Fibroblast of lung (primary cell): ENCODE measurements around the gene LIPT2. TPM values are rescaled to one million over a fixed set of nuclear protein-coding genes. Genes with fewer than 3 reads are reported as not detected.

Source experiments
- DNase-seq, 2 donors: peaks; one replicate each; pipeline versions ENCODE4 v3.0.0 to v3.0.0-alpha.2; 2010; ENCODE audit warnings: low read depth in 2 of 2
- H2AFZ ChIP-seq: 2 replicates; pipeline ENCODE4 v1.5.1; 2012; ENCODE audit warnings: low read length, control low read depth, inconsistent platforms
- H3K27ac ChIP-seq: 2 replicates; pipeline ENCODE4 v1.5.1; 2011; ENCODE audit warnings: low read length, control low read depth; ENCODE audit not compliant: insufficient read depth
- H3K27me3 ChIP-seq: 2 replicates; pipeline ENCODE4 v1.5.1; 2011; ENCODE audit warnings: mild to moderate bottlenecking, low read length; ENCODE audit not compliant: control insufficient read depth, insufficient read depth
- H3K36me3 ChIP-seq: 2 replicates; pipeline ENCODE4 v1.5.1; 2011; ENCODE audit warnings: low read length; ENCODE audit not compliant: control insufficient read depth, insufficient read depth
- H3K4me1 ChIP-seq: 2 replicates; pipeline ENCODE4 v1.5.1; 2011; ENCODE audit warnings: low read length; ENCODE audit not compliant: control insufficient read depth, insufficient read depth; ENCODE audit errors: extremely low read depth
- H3K4me2 ChIP-seq: 2 replicates; pipeline ENCODE4 v1.5.1; 2011; ENCODE audit warnings: low read length, control low read depth; ENCODE audit not compliant: insufficient read depth; ENCODE audit errors: extremely low read depth
- H3K4me3 ChIP-seq, 4 experiments: fragments of 200-600 bp in 1 of 4; sonication (generic) in 1 of 4; replicated peaks in 1 of 4; 2 replicates each; pipeline ENCODE4 v1.5.1; 2011 to 2016; ENCODE audit warnings: low read length in 4 of 4, low read depth in 3 of 4, mild to moderate bottlenecking in 3 of 4, control low read depth in 2 of 4, inconsistent platforms in 1 of 4, mixed read lengths in 1 of 4; ENCODE audit not compliant: insufficient read depth in 1 of 4; ENCODE audit errors: control extremely low read depth in 1 of 4
- H3K79me2 ChIP-seq: 2 replicates; pipeline ENCODE4 v1.5.1; 2012; ENCODE audit warnings: mild to moderate bottlenecking, low read length, inconsistent platforms; ENCODE audit not compliant: control insufficient read depth, insufficient read depth
- H3K9ac ChIP-seq: 2 replicates; pipeline ENCODE4 v1.5.1; 2011; ENCODE audit warnings: mild to moderate bottlenecking, low read length, control low read depth; ENCODE audit not compliant: insufficient read depth
- H3K9me3 ChIP-seq: 2 replicates; pipeline ENCODE4 v1.5.1; 2012; ENCODE audit warnings: low read depth, low read length; ENCODE audit not compliant: control insufficient read depth, insufficient read depth
- H4K20me1 ChIP-seq: 2 replicates; pipeline ENCODE4 v1.5.1; 2011; ENCODE audit warnings: low read length; ENCODE audit not compliant: control insufficient read depth, insufficient read depth; ENCODE audit errors: extremely low read depth
- CTCF ChIP-seq, 2 donors: IDR thresholded peaks in 1 of 2; conservative IDR thresholded peaks in 1 of 2; 1 replicate in 1 of 2; 2 replicates in 1 of 2; pipeline ENCODE4 v1.5.1; 2011 to 2012; ENCODE audit warnings: low read length in 2 of 2, control low read depth in 1 of 2, inconsistent platforms in 1 of 2, low read depth in 1 of 2, mild to moderate bottlenecking in 1 of 2
- EZH2 ChIP-seq: IDR thresholded peaks from 2 replicates; pipeline ENCODE4 v1.5.1; 2012; ENCODE audit warnings: low read length, control low read depth, mild to moderate bottlenecking; ENCODE audit errors: missing control alignments
- polyA plus RNA-seq, 2 donors: library from polyadenylated mRNA; depleted of rRNA in 1 of 2; stranded (reverse) in 1 of 2; unstranded in 1 of 2; fragments of >200 nt; gene quantifications; 2 replicates each; pipeline ENCODE4 v1.2.1, GENCODE V29; 2011 to 2012; ENCODE audit warnings: missing spikeins in 1 of 2
- total RNA-seq: library from RNA; depleted of rRNA; stranded (reverse); fragments of >200 nt; gene quantifications from 2 replicates; pipeline ENCODE4 v1.2.1, GENCODE V29; 2014

Gene LIPT2
- total and polyA plus RNA-seq, 2 donors (not counting 1 experiment from before 2014, with no cell fraction given) = 1.8 to 2.8 TPM

GRCh38 chr11:74471668-74472429 lies 21.7 kb downstream of the LIPT2 start:
- H3K36me3 ChIP-seq = no peaks in the 10 kb centered on the region
- H3K4me3 ChIP-seq = no peak overlapping the region
- H3K4me1 ChIP-seq = no peaks in the 10 kb centered on the region
- no peak overlapping the region for H2AFZ ChIP-seq
- no peaks in the 10 kb centered on the region for H3K9me3 ChIP-seq
- no peaks in the 10 kb centered on the region for H3K79me2 ChIP-seq
- H3K27ac ChIP-seq = no peak overlapping the region
- peaks cover 17% of the 10 kb centered on the region for H3K27me3 ChIP-seq
- no peak overlapping the region for H3K9ac ChIP-seq
- TF ChIP-seq CTCF (conservative IDR thresholded peaks at IDR 0.05 in 1 of 2, IDR thresholded peaks at IDR 0.05 in 1 of 2; ENCODE audit: low read depth in 1 of 2, low read length in 2 of 2) (no peak), EZH2 (no peak)
- no peak for DNase-seq
- no peak overlapping the region for H3K4me2 ChIP-seq
- no peaks in the 10 kb centered on the region for H4K20me1 ChIP-seq

- Histone ChIP-seq H3K4me1 (no peaks in the 10 kb centered on the region), H3K9ac (no peak overlapping the region), H3K4me3 (no peak overlapping the region), H3K27ac (no peak overlapping the region), H3K27me3 (peaks cover 25% of the 10 kb centered on the region), H3K4me2 (no peak overlapping the region), H3K79me2 (no peaks in the 10 kb centered on the region), H4K20me1 (no peaks in the 10 kb centered on the region), H2AFZ (no peak overlapping the region), H3K9me3 (no peaks in the 10 kb centered on the region), H3K36me3 (no peaks in the 10 kb centered on the region)
- DNase-seq = no peak
- no peak for TF ChIP-seq EZH2
- no peak for TF ChIP-seq CTCF (conservative IDR thresholded peaks at IDR 0.05 in 1 of 2, IDR thresholded peaks at IDR 0.05 in 1 of 2; ENCODE audit: low read depth in 1 of 2, low read length in 2 of 2)
Measured at GRCh38 chr11:74471037-74471436, 22.5 kb downstream of the LIPT2 start.

- H3K4me1 ChIP-seq = no peaks in the 10 kb centered on the region
- no peak overlapping the region for H3K4me3 ChIP-seq
- no peak overlapping the region for H2AFZ ChIP-seq
- DNase-seq = no peak
- H3K36me3 ChIP-seq = no peaks in the 10 kb centered on the region
- H4K20me1 ChIP-seq = no peaks in the 10 kb centered on the region
- H3K4me2 ChIP-seq = no peak overlapping the region
- no peak overlapping the region for H3K27ac ChIP-seq
- H3K9ac ChIP-seq = no peak overlapping the region
- H3K79me2 ChIP-seq = no peaks in the 10 kb centered on the region
- no peaks in the 10 kb centered on the region for H3K9me3 ChIP-seq
- peaks cover 28% of the 10 kb centered on the region for H3K27me3 ChIP-seq
- no peak for TF ChIP-seq CTCF (conservative IDR thresholded peaks at IDR 0.05 in 1 of 2, IDR thresholded peaks at IDR 0.05 in 1 of 2; ENCODE audit: low read depth in 1 of 2, low read length in 2 of 2)
- no peak for TF ChIP-seq EZH2
Measured at GRCh38 chr11:74470526-74470925, 23.0 kb downstream of the LIPT2 start.
